Uterus (tissue), 4 donors: ENCODE measurements around the gene CEP63. TPM values are rescaled to one million over a fixed set of nuclear protein-coding genes. Genes with fewer than 3 reads are reported as not detected.

ENCODE experiments used
- DNase-seq, 2 donors: peaks; one replicate each; pipeline ENCODE4 v3.0.0-alpha.2; 2019 to 2020
- H3K27ac ChIP-seq, 2 donors: fragments of 200-600 bp; sonication (generic); 1 replicate in 1 of 2; 2 replicates in 1 of 2; pipeline ENCODE4 v1.5.1; 2016 to 2018
- H3K27me3 ChIP-seq, 2 donors: fragments of 200-600 bp; sonication (generic); one replicate each; pipeline ENCODE4 v1.5.1; 2018 to 2019; ENCODE audit warnings: control low read depth in 1 of 2
- H3K36me3 ChIP-seq, 2 donors: fragments of 200-600 bp; sonication (generic); one replicate each; pipeline ENCODE4 v1.5.1; 2019; ENCODE audit warnings: control low read depth in 1 of 2
- H3K4me1 ChIP-seq, 2 donors: fragments of 200-600 bp; sonication (generic); one replicate each; pipeline ENCODE4 v1.5.1; 2018 to 2019; ENCODE audit warnings: control low read depth in 1 of 2
- H3K4me3 ChIP-seq, 2 donors: fragments of 200-600 bp; sonication (generic); 1 replicate in 1 of 2; 2 replicates in 1 of 2; pipeline ENCODE4 v1.5.1; 2018 to 2019; ENCODE audit warnings: mild to moderate bottlenecking in 1 of 2
- H3K9me3 ChIP-seq, 2 donors: fragments of 200-600 bp; sonication (generic); one replicate each; pipeline ENCODE4 v1.5.1; 2019; ENCODE audit warnings: control low read depth in 1 of 2
- POLR2A ChIP-seq, 2 donors: fragments of 450-650 bp; IDR thresholded peaks; one replicate each; pipeline ENCODE4 v1.6.1; 2016; ENCODE audit warnings: antibody characterized with exemption in 2 of 2, mild to moderate bottlenecking in 1 of 2, moderate library complexity in 1 of 2
- intact Hi-C: fragments of 100-400 bp; cut with DNase I; formaldehyde crosslinking; loops from one replicate; pipeline ENCODE4 v1.15.1; 2023; ENCODE audit warnings: low total_unique reads
- total RNA-seq, 4 donors: library from RNA; depleted of rRNA in 3 of 4; stranded (reverse); fragments of >200 nt in 3 of 4; gene quantifications; one replicate each; pipeline versions ENCODE4 v1.1.0 to v1.2.4, GENCODE V29; 2014 to 2023
- TF ChIP-seq, protein P1 (sequence below), 4 experiments: fragments of 200-600 bp in 2 of 4; fragments of 450-650 bp in 2 of 4; sonication (generic) in 2 of 4; IDR thresholded peaks; one replicate each; pipeline ENCODE4 v1.5.1; 2016 to 2019; ENCODE audit warnings: antibody characterized with exemption in 4 of 4, mild to moderate bottlenecking in 2 of 4, moderate library complexity in 1 of 4
- donor health status: DM: yes; HTN: yes; CAD: no.

Gene CEP63
- total RNA-seq, 4 donors from 2014 or later: 5.9 to 25.5 (median 16.5) TPM

DNA sequence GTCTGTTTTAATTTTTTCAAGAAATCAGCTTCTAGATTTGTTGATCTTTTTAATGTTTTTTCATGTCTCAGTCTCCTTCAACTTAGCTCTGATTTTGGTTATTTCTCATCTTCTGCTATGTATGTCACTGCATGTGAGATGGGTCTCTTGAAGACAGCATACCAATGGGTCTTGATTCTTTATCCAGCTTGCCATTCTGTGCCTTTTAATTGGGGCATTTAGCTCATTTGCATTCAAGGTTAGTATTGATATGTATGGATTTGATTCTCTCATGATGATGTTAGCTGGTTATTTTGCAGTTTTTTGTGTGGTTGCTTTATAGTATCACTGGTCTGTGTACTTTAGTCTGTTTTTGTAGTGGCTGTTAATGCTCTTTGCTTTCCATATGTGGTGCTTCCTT is 39.4 kb downstream of the CEP63 start:
- intact Hi-C loops: no loop called here
- Histone ChIP-seq H3K27me3 (no peaks in the 10 kb centered on the region), H3K9me3 (peaks cover 0 to 18% of the 10 kb centered on the region in 2 donors), H3K27ac (no peak overlapping the region), H3K4me3 (no peak overlapping the region), H3K36me3 (no peaks in the 10 kb centered on the region), H3K4me1 (no peaks in the 10 kb centered on the region)
- TF ChIP-seq, protein P1, sequence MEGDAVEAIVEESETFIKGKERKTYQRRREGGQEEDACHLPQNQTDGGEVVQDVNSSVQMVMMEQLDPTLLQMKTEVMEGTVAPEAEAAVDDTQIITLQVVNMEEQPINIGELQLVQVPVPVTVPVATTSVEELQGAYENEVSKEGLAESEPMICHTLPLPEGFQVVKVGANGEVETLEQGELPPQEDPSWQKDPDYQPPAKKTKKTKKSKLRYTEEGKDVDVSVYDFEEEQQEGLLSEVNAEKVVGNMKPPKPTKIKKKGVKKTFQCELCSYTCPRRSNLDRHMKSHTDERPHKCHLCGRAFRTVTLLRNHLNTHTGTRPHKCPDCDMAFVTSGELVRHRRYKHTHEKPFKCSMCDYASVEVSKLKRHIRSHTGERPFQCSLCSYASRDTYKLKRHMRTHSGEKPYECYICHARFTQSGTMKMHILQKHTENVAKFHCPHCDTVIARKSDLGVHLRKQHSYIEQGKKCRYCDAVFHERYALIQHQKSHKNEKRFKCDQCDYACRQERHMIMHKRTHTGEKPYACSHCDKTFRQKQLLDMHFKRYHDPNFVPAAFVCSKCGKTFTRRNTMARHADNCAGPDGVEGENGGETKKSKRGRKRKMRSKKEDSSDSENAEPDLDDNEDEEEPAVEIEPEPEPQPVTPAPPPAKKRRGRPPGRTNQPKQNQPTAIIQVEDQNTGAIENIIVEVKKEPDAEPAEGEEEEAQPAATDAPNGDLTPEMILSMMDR (IDR thresholded peaks at IDR 0.05): no peak
- no peak for TF ChIP-seq POLR2A (IDR thresholded peaks at IDR 0.05)
- DNase-seq: no peak

DNA sequence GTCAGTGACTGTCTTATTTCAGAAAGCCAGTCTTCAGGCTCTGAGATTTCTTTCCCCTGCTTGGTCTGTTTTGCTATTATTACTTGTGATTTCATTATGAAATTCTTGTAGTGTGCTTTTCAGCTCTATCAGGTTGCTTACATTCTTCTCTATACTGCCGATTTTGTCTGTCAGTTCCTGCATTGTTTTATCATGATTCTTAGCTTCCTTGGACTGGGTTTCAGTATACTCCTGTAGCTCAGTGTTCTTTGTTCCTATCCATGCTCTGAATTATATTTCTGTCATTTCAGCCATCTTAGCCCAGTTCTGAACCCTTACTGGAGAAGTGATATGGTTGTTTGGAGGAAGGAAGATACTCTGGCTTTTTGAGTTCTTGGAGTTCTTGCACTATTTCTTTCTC is 40.5 kb downstream of the CEP63 start:
- intact Hi-C loops: no loop called here
- Histone ChIP-seq H3K4me3 (no peak overlapping the region), H3K27me3 (no peaks in the 10 kb centered on the region), H3K4me1 (no peaks in the 10 kb centered on the region), H3K27ac (no peak overlapping the region), H3K9me3 (peaks cover 0 to 18% of the 10 kb centered on the region in 2 donors), H3K36me3 (no peaks in the 10 kb centered on the region)
- DNase-seq: no peak
- TF ChIP-seq POLR2A (IDR thresholded peaks at IDR 0.05): no peak
- TF ChIP-seq, protein P1 (IDR thresholded peaks at IDR 0.05): no peak

DNA sequence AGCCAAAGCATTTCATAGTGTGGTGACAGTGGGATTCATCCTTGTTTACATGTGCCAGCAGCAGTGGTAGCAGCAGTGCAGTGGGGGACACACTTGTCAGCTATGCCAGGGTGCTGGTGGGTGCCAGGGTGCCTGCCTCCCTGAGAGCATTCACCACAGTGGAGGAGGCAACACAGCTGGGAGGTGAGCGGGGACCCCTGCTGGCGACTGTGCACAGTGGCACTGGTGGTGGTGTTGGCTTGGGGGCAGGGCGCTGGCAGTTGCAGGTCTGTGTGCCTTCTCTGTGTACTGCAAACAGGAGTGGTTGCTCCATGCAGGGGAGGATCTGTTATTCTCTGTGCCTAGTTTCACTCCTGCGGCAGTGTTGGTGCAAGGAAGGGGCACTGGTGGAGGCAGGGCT is 41.2 kb downstream of the CEP63 start:
- H3K9me3 ChIP-seq: peaks cover 0 to 18% of the 10 kb centered on the region in 2 donors
- H3K4me1 ChIP-seq: no peaks in the 10 kb centered on the region
- H3K4me3 ChIP-seq: no peak overlapping the region
- no peak for DNase-seq
- H3K27ac ChIP-seq: no peak overlapping the region
- H3K36me3 ChIP-seq: no peaks in the 10 kb centered on the region
- intact Hi-C loops: no loop called here
- no peaks in the 10 kb centered on the region for H3K27me3 ChIP-seq
- TF ChIP-seq, protein P1 (IDR thresholded peaks at IDR 0.05): no peak
- no peak for TF ChIP-seq POLR2A (IDR thresholded peaks at IDR 0.05)

DNA sequence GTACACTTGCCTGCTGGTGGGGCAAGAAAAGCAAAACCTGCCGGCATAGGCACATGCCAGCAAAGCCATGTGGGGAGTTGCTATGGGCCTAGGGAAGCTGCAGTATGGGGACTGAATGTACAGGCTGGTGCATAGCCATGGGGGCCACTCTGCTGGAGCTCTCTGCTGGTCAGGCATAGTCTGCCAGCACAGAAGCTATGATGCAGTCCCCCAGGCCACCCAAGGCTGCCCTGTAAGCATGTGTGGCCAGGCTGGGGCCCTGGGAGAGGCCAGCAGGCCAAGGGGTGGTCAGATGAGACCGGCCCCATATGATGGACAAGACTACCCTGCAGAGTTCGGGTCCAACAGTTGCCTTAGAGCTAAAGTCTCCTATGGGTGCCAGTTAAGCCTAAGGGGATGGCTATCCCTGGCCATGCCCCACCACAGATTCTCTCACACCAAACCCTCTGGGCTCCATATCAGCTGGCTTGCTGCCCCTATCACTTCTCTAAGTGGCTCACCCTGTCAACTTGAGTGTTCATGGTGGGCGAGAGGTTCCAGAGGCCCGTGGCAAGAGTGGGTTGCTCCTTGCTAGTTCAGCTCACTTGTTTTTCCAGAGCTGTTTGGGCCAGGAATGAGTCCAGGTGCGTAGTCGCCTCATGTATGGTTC is 41.8 kb downstream of the CEP63 start:
- Histone ChIP-seq H3K9me3 (peaks cover 0 to 18% of the 10 kb centered on the region in 2 donors), H3K27ac (no peak overlapping the region), H3K27me3 (no peaks in the 10 kb centered on the region), H3K4me3 (no peak overlapping the region), H3K36me3 (no peaks in the 10 kb centered on the region), H3K4me1 (no peaks in the 10 kb centered on the region)
- TF ChIP-seq, protein P1 (IDR thresholded peaks at IDR 0.05): no peak
- no peak for TF ChIP-seq POLR2A (IDR thresholded peaks at IDR 0.05)
- intact Hi-C loops: no loop called here
- no peak for DNase-seq

DNA sequence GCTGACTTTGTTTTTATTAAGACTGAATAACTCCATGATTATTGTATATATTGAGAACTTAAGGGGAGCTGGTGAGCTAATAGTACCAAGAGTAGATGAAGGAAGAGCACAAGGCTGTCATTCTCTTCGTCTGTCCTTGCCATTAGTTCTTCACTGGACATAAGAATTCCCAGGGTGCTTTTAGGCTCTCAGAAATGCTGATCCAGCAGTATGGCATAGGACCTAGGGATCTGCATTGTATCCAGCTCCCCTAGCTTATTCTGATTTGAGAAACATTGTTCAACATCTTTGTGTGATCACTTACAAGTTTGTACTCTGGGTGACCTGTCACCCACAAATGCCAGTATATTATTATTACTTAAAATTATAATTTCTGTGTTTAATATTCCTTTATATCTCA is 47.6 kb downstream of the CEP63 start:
- no peaks in the 10 kb centered on the region for H3K36me3 ChIP-seq
- DNase-seq: no peak
- H3K27me3 ChIP-seq: no peaks in the 10 kb centered on the region
- H3K4me3 ChIP-seq: no peak overlapping the region
- H3K27ac ChIP-seq: no peak overlapping the region
- TF ChIP-seq, protein P1 (IDR thresholded peaks at IDR 0.05): no peak
- TF ChIP-seq POLR2A (IDR thresholded peaks at IDR 0.05): no peak
- intact Hi-C loops: no loop called here
- H3K9me3 ChIP-seq: no peaks in the 10 kb centered on the region
- no peaks in the 10 kb centered on the region for H3K4me1 ChIP-seq
